Sigmoid colon (tissue), 7 donors: ENCODE results near the gene ATP5F1E. TPM values are rescaled to one million over a fixed set of nuclear protein-coding genes. Genes with fewer than 3 reads are reported as not detected.

Experiments used
- DNase-seq: peaks from one replicate; pipeline ENCODE4 v3.0.0-alpha.2; 2019
- H3K27ac ChIP-seq, 4 donors: fragments of 200-600 bp; sonication (generic); one replicate each; pipeline ENCODE4 v1.5.1; 2016 to 2019; ENCODE audit warnings: mild to moderate bottlenecking in 1 of 4
- H3K27me3 ChIP-seq, 3 donors: fragments of 200-600 bp; sonication (generic); one replicate each; pipeline ENCODE4 v1.5.1; 2019; ENCODE audit warnings: mild to moderate bottlenecking in 1 of 3
- H3K36me3 ChIP-seq, 4 donors: fragments of 200-600 bp; sonication (generic); one replicate each; pipeline ENCODE4 v1.5.1; 2016 to 2019
- H3K4me1 ChIP-seq, 4 donors: fragments of 200-600 bp; sonication (generic); one replicate each; pipeline ENCODE4 v1.5.1; 2017 to 2019
- H3K4me3 ChIP-seq, 4 donors: fragments of 200-600 bp; sonication (generic); one replicate each; pipeline ENCODE4 v1.5.1; 2017 to 2019; ENCODE audit warnings: mild to moderate bottlenecking in 2 of 4, moderate library complexity in 1 of 4
- H3K9me3 ChIP-seq, 4 donors: fragments of 200-600 bp in 3 of 4; sonication (generic) in 3 of 4; one replicate each; pipeline versions ENCODE4 v1.5.1 to v1.6.1; 2013 to 2019
- CTCF ChIP-seq, 4 experiments: fragments of 450-650 bp in 3 of 4; fragments of 200-600 bp in 1 of 4; IDR thresholded peaks; one replicate each; pipeline ENCODE4 v1.5.1; 2016 to 2019; ENCODE audit warnings: antibody characterized with exemption in 4 of 4, mild to moderate bottlenecking in 3 of 4, moderate library complexity in 2 of 4
- EP300 ChIP-seq, 4 donors: sonication (generic); formaldehyde crosslinking; IDR thresholded peaks; one replicate each; pipeline ENCODE4 v1.6.1; 2017; ENCODE audit warnings: antibody characterized with exemption in 4 of 4
- POLR2A ChIP-seq, 2 donors: fragments of 450-650 bp; IDR thresholded peaks; one replicate each; pipeline ENCODE4 v1.6.1; 2016; ENCODE audit warnings: antibody characterized with exemption in 2 of 2, mild to moderate bottlenecking in 2 of 2, moderate library complexity in 2 of 2
- POLR2AphosphoS5 ChIP-seq, 4 donors: sonication (generic); formaldehyde crosslinking; IDR thresholded peaks; one replicate each; pipeline ENCODE4 v1.6.1; 2017; ENCODE audit warnings: antibody characterized with exemption in 4 of 4
- WGBS, 2 donors: extraction: QIAGEN DNeasy Blood & Tissue Kit; methylation state at CpG; one replicate each; pipeline ENCODE4 v1.1.7; 2013; 5-methylcytosine and 5-hydroxymethylcytosine counted together
- intact Hi-C: fragments of 100-400 bp; cut with DNase I; formaldehyde crosslinking; loops from one replicate; pipeline ENCODE4 v1.15.1; 2023
- polyA plus RNA-seq, 3 donors: library from polyadenylated mRNA; stranded (reverse); fragments of 200-250 nt; gene quantifications; one replicate each; pipeline ENCODE4 v1.2.3, GENCODE V29; 2013
- total RNA-seq, 4 donors: library from RNA; depleted of rRNA; stranded (reverse); fragments of >200 nt; gene quantifications; one replicate each; pipeline ENCODE4 v1.1.0, GENCODE V29; 2016
- donor health status: healthy with polysubstance abuse.
- donor health status: Bipolar disorder and iron deficiency.
- donor health status: healthy.

Gene ATP5F1E
- total and polyA plus RNA-seq, 7 donors, result 28.5 to 110 (median 57.4) TPM

- Histone ChIP-seq H3K27me3 (no peaks in the 10 kb centered on the region), H3K36me3 (no peaks in the 10 kb centered on the region), H3K4me1 (peaks cover 0 to 9% (median 6%) of the 10 kb centered on the region in 4 donors), H3K9me3 (no peaks in the 10 kb centered on the region), H3K27ac (no peak overlapping the region), H3K4me3 (no peak overlapping the region)
- 83 to 85% methylated on average over 4 of the region's 4 CpGs for WGBS, 2 donors
- no peak for TF ChIP-seq EP300 (IDR thresholded peaks at IDR 0.05)
- no peak for TF ChIP-seq POLR2AphosphoS5 (IDR thresholded peaks at IDR 0.05)
- no peak for TF ChIP-seq POLR2A (IDR thresholded peaks at IDR 0.05)
- TF ChIP-seq CTCF (IDR thresholded peaks at IDR 0.05), result no peak
- DNase-seq, result no peak
- intact Hi-C loops, result no loop called here
Measured at GRCh38 chr20:59068534-59068933, 36.4 kb upstream of the ATP5F1E start.

- intact Hi-C loops, result no loop called here
- Histone ChIP-seq H3K4me1 (peaks cover 0 to 14% (median 9%) of the 10 kb centered on the region in 4 donors), H3K27ac (peak overlapping the region in 2 of 4 donors; percentile 57 to 67), H3K36me3 (no peaks in the 10 kb centered on the region), H3K27me3 (no peaks in the 10 kb centered on the region), H3K4me3 (peak overlapping the region in 1 of 4 donors; percentile 1), H3K9me3 (no peaks in the 10 kb centered on the region)
- WGBS, 2 donors, result 56 to 60% methylated on average over 4 of the region's 4 CpGs
- TF ChIP-seq CTCF (IDR thresholded peaks at IDR 0.05), result no peak
- no peak for TF ChIP-seq EP300 (IDR thresholded peaks at IDR 0.05)
- TF ChIP-seq POLR2A (IDR thresholded peaks at IDR 0.05), result no peak
- no peak for TF ChIP-seq POLR2AphosphoS5 (IDR thresholded peaks at IDR 0.05)
- no peak for DNase-seq
Measured at GRCh38 chr20:59064214-59064722, 32.1 kb upstream of the ATP5F1E start.

GRCh38 chr20:59063358-59064213, 31.5 kb upstream of the ATP5F1E start:
- H3K27ac ChIP-seq, result peak overlapping the region; percentile 42 to 67 (median 54)
- no peaks in the 10 kb centered on the region for H3K36me3 ChIP-seq
- H3K4me1 ChIP-seq, result peaks cover 0 to 14% (median 9%) of the 10 kb centered on the region in 4 donors
- intact Hi-C loops, result no loop called here
- DNase-seq, result peak; percentile 84
- H3K9me3 ChIP-seq, result no peaks in the 10 kb centered on the region
- peak overlapping the region in 1 of 4 donors; percentile 1 for H3K4me3 ChIP-seq
- 69 to 75% methylated on average over 22 of the region's 22 CpGs for WGBS, 2 donors
- TF ChIP-seq POLR2A (IDR thresholded peaks at IDR 0.05) (no peak), EP300 (IDR thresholded peaks at IDR 0.05) (peak in 3 of 4 donors; percentile 49 to 87 (median 57)), POLR2AphosphoS5 (IDR thresholded peaks at IDR 0.05) (peak; percentile 27 to 78 (median 40))
- H3K27me3 ChIP-seq, result no peaks in the 10 kb centered on the region

- no peak for DNase-seq
- Histone ChIP-seq H3K4me1 (peaks cover 0 to 14% (median 9%) of the 10 kb centered on the region in 4 donors), H3K9me3 (no peaks in the 10 kb centered on the region), H3K4me3 (no peak overlapping the region), H3K27me3 (no peaks in the 10 kb centered on the region), H3K36me3 (no peaks in the 10 kb centered on the region), H3K27ac (no peak overlapping the region)
- 68 to 75% methylated on average over 4 of the region's 4 CpGs for WGBS, 2 donors
- TF ChIP-seq CTCF (IDR thresholded peaks at IDR 0.05), result no peak
- TF ChIP-seq POLR2AphosphoS5 (IDR thresholded peaks at IDR 0.05), result no peak
- TF ChIP-seq EP300 (IDR thresholded peaks at IDR 0.05), result no peak
- no peak for TF ChIP-seq POLR2A (IDR thresholded peaks at IDR 0.05)
- intact Hi-C loops, result no loop called here
Measured at GRCh38 chr20:59062081-59062480, 29.9 kb upstream of the ATP5F1E start.

GRCh38 chr20:59055302-59055701, 23.2 kb upstream of the ATP5F1E start:
- Histone ChIP-seq H3K9me3 (no peaks in the 10 kb centered on the region), H3K4me1 (no peaks in the 10 kb centered on the region), H3K36me3 (no peaks in the 10 kb centered on the region), H3K27me3 (peaks cover 0 to 10% (median 0%) of the 10 kb centered on the region in 3 donors), H3K4me3 (no peak overlapping the region), H3K27ac (no peak overlapping the region)
- TF ChIP-seq POLR2AphosphoS5 (IDR thresholded peaks at IDR 0.05), result no peak
- TF ChIP-seq CTCF (IDR thresholded peaks at IDR 0.05), result no peak
- no peak for TF ChIP-seq EP300 (IDR thresholded peaks at IDR 0.05)
- no peak for TF ChIP-seq POLR2A (IDR thresholded peaks at IDR 0.05)
- DNase-seq, result no peak
- intact Hi-C loops, result no loop called here
- 73 to 79% methylated on average over 7 of the region's 7 CpGs for WGBS, 2 donors
